Neuron (in vitro differentiated cells): ENCODE data around the gene CDH13.

ENCODE experiments used
- H2AFZ ChIP-seq: one replicate; pipeline ENCODE4 v1.6.1; 2013; ENCODE audit warnings: low read depth, mild to moderate bottlenecking, inconsistent platforms, low read length, moderate library complexity
- H3K27me3 ChIP-seq: one replicate; pipeline ENCODE4 v1.6.1; 2013; ENCODE audit warnings: low read length; ENCODE audit not compliant: insufficient read depth
- H3K36me3 ChIP-seq: one replicate; pipeline ENCODE4 v1.6.1; 2013; ENCODE audit warnings: low read length; ENCODE audit not compliant: insufficient read depth
- H3K4me1 ChIP-seq: one replicate; pipeline ENCODE4 v1.6.1; 2013; ENCODE audit warnings: low read length; ENCODE audit not compliant: insufficient read depth
- H3K4me3 ChIP-seq: 2 replicates; pipeline ENCODE4 v1.5.1; 2013; ENCODE audit warnings: mild to moderate bottlenecking, low read length, moderate library complexity
- H3K9me3 ChIP-seq: one replicate; pipeline ENCODE4 v1.6.1; 2013; ENCODE audit warnings: low read length

CDH13 gene

GRCh38 chr16:83661656-83662055 is 1034.9 kb downstream of the CDH13 start:
- no peak overlapping the region for H2AFZ ChIP-seq
- no peaks in the 10 kb centered on the region for H3K27me3 ChIP-seq
- no peak overlapping the region for H3K4me3 ChIP-seq
- H3K4me1 ChIP-seq, result no peaks in the 10 kb centered on the region
- H3K9me3 ChIP-seq, result no peaks in the 10 kb centered on the region
- H3K36me3 ChIP-seq, result no peaks in the 10 kb centered on the region

GRCh38 chr16:83666449-83666848 is 1039.7 kb downstream of the CDH13 start:
- no peaks in the 10 kb centered on the region for H3K9me3 ChIP-seq
- H3K36me3 ChIP-seq, result no peaks in the 10 kb centered on the region
- H2AFZ ChIP-seq, result no peak overlapping the region
- no peaks in the 10 kb centered on the region for H3K27me3 ChIP-seq
- no peaks in the 10 kb centered on the region for H3K4me1 ChIP-seq
- H3K4me3 ChIP-seq, result no peak overlapping the region

GRCh38 chr16:83669456-83669855 is 1042.7 kb downstream of the CDH13 start:
- Histone ChIP-seq H3K4me3 (no peak overlapping the region), H3K27me3 (no peaks in the 10 kb centered on the region), H2AFZ (no peak overlapping the region), H3K4me1 (no peaks in the 10 kb centered on the region), H3K36me3 (no peaks in the 10 kb centered on the region), H3K9me3 (no peaks in the 10 kb centered on the region)

GRCh38 chr16:83674931-83675535 is 1048.3 kb downstream of the CDH13 start:
- H3K4me1 ChIP-seq, result no peaks in the 10 kb centered on the region
- no peaks in the 10 kb centered on the region for H3K36me3 ChIP-seq
- no peaks in the 10 kb centered on the region for H3K27me3 ChIP-seq
- no peaks in the 10 kb centered on the region for H3K9me3 ChIP-seq
- H2AFZ ChIP-seq, result no peak overlapping the region
- H3K4me3 ChIP-seq, result no peak overlapping the region

- Histone ChIP-seq H3K36me3 (no peaks in the 10 kb centered on the region), H3K27me3 (no peaks in the 10 kb centered on the region), H3K4me3 (no peak overlapping the region), H2AFZ (no peak overlapping the region), H3K9me3 (no peaks in the 10 kb centered on the region), H3K4me1 (peaks cover under 1% of the 10 kb centered on the region)
Observed at GRCh38 chr16:83676086-83676485, 1049.3 kb downstream of the CDH13 start.

GRCh38 chr16:83680980-83681379 is 1054.2 kb downstream of the CDH13 start:
- H3K4me1 ChIP-seq, result peaks cover 16% of the 10 kb centered on the region
- H2AFZ ChIP-seq, result no peak overlapping the region
- H3K36me3 ChIP-seq, result no peaks in the 10 kb centered on the region
- H3K4me3 ChIP-seq, result no peak overlapping the region
- no peaks in the 10 kb centered on the region for H3K9me3 ChIP-seq
- peaks cover 3% of the 10 kb centered on the region for H3K27me3 ChIP-seq

GRCh38 chr16:83681381-83681956 is 1054.7 kb downstream of the CDH13 start:
- Histone ChIP-seq H3K36me3 (no peaks in the 10 kb centered on the region), H2AFZ (no peak overlapping the region), H3K4me1 (peaks cover 16% of the 10 kb centered on the region), H3K4me3 (no peak overlapping the region), H3K27me3 (peaks cover 3% of the 10 kb centered on the region), H3K9me3 (no peaks in the 10 kb centered on the region)

- peaks cover 3% of the 10 kb centered on the region for H3K27me3 ChIP-seq
- H3K4me3 ChIP-seq, result no peak overlapping the region
- H3K36me3 ChIP-seq, result no peaks in the 10 kb centered on the region
- no peaks in the 10 kb centered on the region for H3K9me3 ChIP-seq
- no peak overlapping the region for H2AFZ ChIP-seq
- H3K4me1 ChIP-seq, result peaks cover 16% of the 10 kb centered on the region
Observed at GRCh38 chr16:83682116-83682867, 1055.5 kb downstream of the CDH13 start.

- no peaks in the 10 kb centered on the region for H3K36me3 ChIP-seq
- H2AFZ ChIP-seq, result no peak overlapping the region
- H3K4me3 ChIP-seq, result no peak overlapping the region
- H3K27me3 ChIP-seq, result peaks cover 5% of the 10 kb centered on the region
- H3K4me1 ChIP-seq, result peaks cover 16% of the 10 kb centered on the region
- no peaks in the 10 kb centered on the region for H3K9me3 ChIP-seq
Observed at GRCh38 chr16:83682868-83683235, 1056.1 kb downstream of the CDH13 start.

GRCh38 chr16:83685615-83686165 is 1058.9 kb downstream of the CDH13 start:
- Histone ChIP-seq H3K27me3 (peaks cover 9% of the 10 kb centered on the region), H3K36me3 (no peaks in the 10 kb centered on the region), H3K4me3 (no peak overlapping the region)

GRCh38 chr16:83686726-83687125 is 1060.0 kb downstream of the CDH13 start:
- Histone ChIP-seq H3K4me3 (no peak overlapping the region), H2AFZ (no peak overlapping the region), H3K27me3 (peaks cover 16% of the 10 kb centered on the region), H3K4me1 (peaks cover 9% of the 10 kb centered on the region), H3K9me3 (no peaks in the 10 kb centered on the region), H3K36me3 (no peaks in the 10 kb centered on the region)

More at GRCh38 chr16:83685615-83686165, 1058.9 kb downstream of the CDH13 start:
- Histone ChIP-seq H3K4me1 (peaks cover 16% of the 10 kb centered on the region), H2AFZ (no peak overlapping the region), H3K9me3 (no peaks in the 10 kb centered on the region)

- no peaks in the 10 kb centered on the region for H3K4me1 ChIP-seq
- peaks cover 18% of the 10 kb centered on the region for H3K27me3 ChIP-seq
- no peak overlapping the region for H2AFZ ChIP-seq
- H3K4me3 ChIP-seq, result no peak overlapping the region
- H3K36me3 ChIP-seq, result no peaks in the 10 kb centered on the region
- no peaks in the 10 kb centered on the region for H3K9me3 ChIP-seq
Observed at GRCh38 chr16:83689385-83689831, 1062.6 kb downstream of the CDH13 start.

- H3K4me3 ChIP-seq, result no peak overlapping the region
- no peaks in the 10 kb centered on the region for H3K4me1 ChIP-seq
- H3K9me3 ChIP-seq, result no peaks in the 10 kb centered on the region
- H2AFZ ChIP-seq, result no peak overlapping the region
- no peaks in the 10 kb centered on the region for H3K36me3 ChIP-seq
- peaks cover 27% of the 10 kb centered on the region for H3K27me3 ChIP-seq
Observed at GRCh38 chr16:83692224-83692623, 1065.5 kb downstream of the CDH13 start.
